Measurements from ENCODE around the gene SENP6. TPM values are rescaled to one million over a fixed set of nuclear protein-coding genes. Genes with fewer than 3 reads are reported as not detected.

The SENP6 gene
- total and polyA plus RNA-seq, 9 of the 15 experiments (the other 6 are each of a cell fraction or from before 2014, with no cell fraction given), result 11.1 to 79.4 (median 46.8) TPM

DNA sequence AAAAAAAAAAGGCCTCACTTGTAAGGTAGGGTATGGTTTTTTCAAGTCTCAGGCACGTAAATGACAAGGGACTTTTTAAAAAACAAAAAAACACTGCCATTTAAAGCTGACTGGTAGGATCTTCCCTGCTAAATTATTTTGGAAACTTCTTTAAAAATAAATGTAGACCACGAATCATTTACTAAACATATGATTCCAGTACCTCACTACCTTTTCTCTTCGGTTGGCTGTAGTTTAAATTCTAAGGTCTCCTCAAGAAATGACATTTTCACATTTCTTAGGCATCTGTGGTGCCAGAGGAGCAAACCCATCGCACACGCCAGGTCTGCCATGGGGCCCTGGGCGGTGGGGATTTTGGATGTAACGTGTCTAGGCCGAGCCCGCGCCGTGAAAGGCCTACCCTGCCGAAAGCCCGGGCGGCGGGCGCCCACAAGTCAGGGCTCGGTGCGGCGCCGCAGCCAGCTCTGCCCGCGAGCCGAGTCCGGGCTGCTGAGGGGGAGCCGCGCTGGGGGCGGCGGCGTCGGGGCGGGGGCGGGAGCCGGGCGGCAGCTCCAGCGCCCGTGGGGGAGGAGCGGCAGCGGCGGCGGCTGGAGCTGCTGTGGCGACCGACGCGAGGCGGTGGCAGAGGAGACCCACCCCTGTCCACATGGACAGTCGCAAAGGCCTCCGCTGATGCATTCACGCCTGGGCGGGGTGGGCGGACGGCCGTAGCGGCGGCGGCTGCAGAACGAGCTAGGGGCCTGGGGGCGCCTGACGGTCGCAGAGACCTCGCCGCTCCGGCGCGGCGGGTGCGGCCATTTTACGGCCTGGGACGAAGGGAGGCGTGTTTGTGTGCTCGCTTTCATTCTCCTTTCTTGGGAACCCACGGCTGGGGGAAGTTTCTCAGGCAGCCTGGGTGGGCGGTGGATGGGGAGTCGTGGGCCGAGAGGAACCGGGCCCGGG lies at the start of gene SENP6 (continued):
- TF ChIP-seq, protein P1, sequence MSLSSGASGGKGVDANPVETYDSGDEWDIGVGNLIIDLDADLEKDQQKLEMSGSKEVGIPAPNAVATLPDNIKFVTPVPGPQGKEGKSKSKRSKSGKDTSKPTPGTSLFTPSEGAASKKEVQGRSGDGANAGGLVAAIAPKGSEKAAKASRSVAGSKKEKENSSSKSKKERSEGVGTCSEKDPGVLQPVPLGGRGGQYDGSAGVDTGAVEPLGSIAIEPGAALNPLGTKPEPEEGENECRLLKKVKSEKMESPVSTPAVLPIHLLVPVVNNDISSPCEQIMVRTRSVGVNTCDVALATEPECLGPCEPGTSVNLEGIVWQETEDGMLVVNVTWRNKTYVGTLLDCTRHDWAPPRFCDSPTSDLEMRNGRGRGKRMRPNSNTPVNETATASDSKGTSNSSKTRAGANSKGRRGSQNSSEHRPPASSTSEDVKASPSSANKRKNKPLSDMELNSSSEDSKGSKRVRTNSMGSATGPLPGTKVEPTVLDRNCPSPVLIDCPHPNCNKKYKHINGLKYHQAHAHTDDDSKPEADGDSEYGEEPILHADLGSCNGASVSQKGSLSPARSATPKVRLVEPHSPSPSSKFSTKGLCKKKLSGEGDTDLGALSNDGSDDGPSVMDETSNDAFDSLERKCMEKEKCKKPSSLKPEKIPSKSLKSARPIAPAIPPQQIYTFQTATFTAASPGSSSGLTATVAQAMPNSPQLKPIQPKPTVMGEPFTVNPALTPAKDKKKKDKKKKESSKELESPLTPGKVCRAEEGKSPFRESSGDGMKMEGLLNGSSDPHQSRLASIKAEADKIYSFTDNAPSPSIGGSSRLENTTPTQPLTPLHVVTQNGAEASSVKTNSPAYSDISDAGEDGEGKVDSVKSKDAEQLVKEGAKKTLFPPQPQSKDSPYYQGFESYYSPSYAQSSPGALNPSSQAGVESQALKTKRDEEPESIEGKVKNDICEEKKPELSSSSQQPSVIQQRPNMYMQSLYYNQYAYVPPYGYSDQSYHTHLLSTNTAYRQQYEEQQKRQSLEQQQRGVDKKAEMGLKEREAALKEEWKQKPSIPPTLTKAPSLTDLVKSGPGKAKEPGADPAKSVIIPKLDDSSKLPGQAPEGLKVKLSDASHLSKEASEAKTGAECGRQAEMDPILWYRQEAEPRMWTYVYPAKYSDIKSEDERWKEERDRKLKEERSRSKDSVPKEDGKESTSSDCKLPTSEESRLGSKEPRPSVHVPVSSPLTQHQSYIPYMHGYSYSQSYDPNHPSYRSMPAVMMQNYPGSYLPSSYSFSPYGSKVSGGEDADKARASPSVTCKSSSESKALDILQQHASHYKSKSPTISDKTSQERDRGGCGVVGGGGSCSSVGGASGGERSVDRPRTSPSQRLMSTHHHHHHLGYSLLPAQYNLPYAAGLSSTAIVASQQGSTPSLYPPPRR (CRISPR knock-in tag; IDR thresholded peaks at IDR 0.05; ENCODE audit: borderline replicate concordance), result no peak
- TF ChIP-seq GABPB1 (CRISPR knock-in tag; IDR thresholded peaks at IDR 0.05) (peak; percentile 66; the same call in 1 of the 2 replicates), TCFL5 (CRISPR knock-in tag; conservative IDR thresholded peaks at IDR 0.05) (no peak), RBM25 (IDR thresholded peaks at IDR 0.05; ENCODE audit: low read depth, low read length, severe bottlenecking) (no peak), ZBTB5 (IDR thresholded peaks at IDR 0.05) (no peak), ILK (tag; IDR thresholded peaks at IDR 0.05; ENCODE audit: borderline replicate concordance, low read depth) (no peak), ETV1 (tag; conservative IDR thresholded peaks at IDR 0.05; ENCODE audit: low read depth) (no peak), GTF2F1 (IDR thresholded peaks at IDR 0.05; ENCODE audit: low read depth, low read length) (0 out of 2 replicates have a peak, but pooled peaks have one; percentile 7), TAF1 (IDR thresholded peaks at IDR 0.05; ENCODE audit: control insufficient read depth, extremely low read depth, insufficient read depth, low read length, severe bottlenecking) (peak; percentile 71), TCF7L2 (IDR thresholded peaks at IDR 0.05; ENCODE audit: low read depth, low read length) (no peak)
- TF ChIP-seq, protein P2, sequence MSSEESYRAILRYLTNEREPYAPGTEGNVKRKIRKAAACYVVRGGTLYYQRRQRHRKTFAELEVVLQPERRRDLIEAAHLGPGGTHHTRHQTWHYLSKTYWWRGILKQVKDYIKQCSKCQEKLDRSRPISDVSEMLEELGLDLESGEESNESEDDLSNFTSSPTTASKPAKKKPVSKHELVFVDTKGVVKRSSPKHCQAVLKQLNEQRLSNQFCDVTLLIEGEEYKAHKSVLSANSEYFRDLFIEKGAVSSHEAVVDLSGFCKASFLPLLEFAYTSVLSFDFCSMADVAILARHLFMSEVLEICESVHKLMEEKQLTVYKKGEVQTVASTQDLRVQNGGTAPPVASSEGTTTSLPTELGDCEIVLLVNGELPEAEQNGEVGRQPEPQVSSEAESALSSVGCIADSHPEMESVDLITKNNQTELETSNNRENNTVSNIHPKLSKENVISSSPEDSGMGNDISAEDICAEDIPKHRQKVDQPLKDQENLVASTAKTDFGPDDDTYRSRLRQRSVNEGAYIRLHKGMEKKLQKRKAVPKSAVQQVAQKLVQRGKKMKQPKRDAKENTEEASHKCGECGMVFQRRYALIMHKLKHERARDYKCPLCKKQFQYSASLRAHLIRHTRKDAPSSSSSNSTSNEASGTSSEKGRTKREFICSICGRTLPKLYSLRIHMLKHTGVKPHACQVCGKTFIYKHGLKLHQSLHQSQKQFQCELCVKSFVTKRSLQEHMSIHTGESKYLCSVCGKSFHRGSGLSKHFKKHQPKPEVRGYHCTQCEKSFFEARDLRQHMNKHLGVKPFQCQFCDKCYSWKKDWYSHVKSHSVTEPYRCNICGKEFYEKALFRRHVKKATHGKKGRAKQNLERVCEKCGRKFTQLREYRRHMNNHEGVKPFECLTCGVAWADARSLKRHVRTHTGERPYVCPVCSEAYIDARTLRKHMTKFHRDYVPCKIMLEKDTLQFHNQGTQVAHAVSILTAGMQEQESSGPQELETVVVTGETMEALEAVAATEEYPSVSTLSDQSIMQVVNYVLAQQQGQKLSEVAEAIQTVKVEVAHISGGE (CRISPR knock-in tag; IDR thresholded peaks at IDR 0.05), result peak in 1 of 3 experiments; percentile 54; a peak in 2 of 6 replicates
- TF ChIP-seq, protein P3, sequence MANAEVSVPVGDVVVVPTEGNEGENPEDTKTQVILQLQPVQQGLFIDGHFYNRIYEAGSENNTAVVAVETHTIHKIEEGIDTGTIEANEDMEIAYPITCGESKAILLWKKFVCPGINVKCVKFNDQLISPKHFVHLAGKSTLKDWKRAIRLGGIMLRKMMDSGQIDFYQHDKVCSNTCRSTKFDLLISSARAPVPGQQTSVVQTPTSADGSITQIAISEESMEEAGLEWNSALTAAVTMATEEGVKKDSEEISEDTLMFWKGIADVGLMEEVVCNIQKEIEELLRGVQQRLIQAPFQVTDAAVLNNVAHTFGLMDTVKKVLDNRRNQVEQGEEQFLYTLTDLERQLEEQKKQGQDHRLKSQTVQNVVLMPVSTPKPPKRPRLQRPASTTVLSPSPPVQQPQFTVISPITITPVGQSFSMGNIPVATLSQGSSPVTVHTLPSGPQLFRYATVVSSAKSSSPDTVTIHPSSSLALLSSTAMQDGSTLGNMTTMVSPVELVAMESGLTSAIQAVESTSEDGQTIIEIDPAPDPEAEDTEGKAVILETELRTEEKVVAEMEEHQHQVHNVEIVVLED (CRISPR knock-in tag; IDR thresholded peaks at IDR 0.05), result no peak

All from K562 (cell line).